Activated T-helper 1 cell treated with anti-CD3 and anti-CD28 coated beads, Interleukin-12 subunit alpha, Interleukin-12 subunit beta, Interleukin-2, Interleukin-4 antibody, amounts not matched to agents 30 ng/mL and 10 ng/mL and 1 ng/mL, durations not matched to agents 14 hours and 24 hours and 36 hours (primary cell): ENCODE measurements around the gene RPL27. TPM values are rescaled to one million over a fixed set of nuclear protein-coding genes. Genes with fewer than 3 reads are reported as not detected.
"Not testable (repeated sequence)": the region's sequence is repeated elsewhere in the genome, so short reads cannot be mapped to it uniquely, and the experiment has no call there.

Experiments
- DNase-seq: peaks from one replicate; pipeline ENCODE4 v3.0.0; 2021; ENCODE audit warnings: low spot score
- H3K27ac Mint-ChIP-seq: one replicate; pipeline ENCODE4 v1.8.0; 2021; ENCODE audit warnings: mild to moderate bottlenecking, mixed read lengths
- H3K27me3 Mint-ChIP-seq: one replicate; pipeline ENCODE4 v1.8.0; 2022; ENCODE audit warnings: mild to moderate bottlenecking, moderate library complexity, mixed read lengths; ENCODE audit not compliant: insufficient read depth
- H3K36me3 Mint-ChIP-seq: one replicate; pipeline ENCODE4 v1.8.0; 2021; ENCODE audit warnings: low read depth, mixed read lengths
- H3K4me1 Mint-ChIP-seq: one replicate; pipeline ENCODE4 v1.8.0; 2021; ENCODE audit warnings: low read depth, mixed read lengths
- H3K4me3 Mint-ChIP-seq: one replicate; pipeline ENCODE4 v1.8.0; 2021; ENCODE audit warnings: mild to moderate bottlenecking, moderate library complexity, mixed read lengths
- H3K9me3 Mint-ChIP-seq: one replicate; pipeline ENCODE4 v1.8.0; 2021; ENCODE audit warnings: mixed read lengths
- intact Hi-C: fragments of 100-400 bp; cut with micrococcal nuclease; formaldehyde crosslinking; loops from one replicate; pipeline ENCODE4 v1.15.1; 2024
- total RNA-seq: library from RNA; stranded (reverse); gene quantifications from 2 replicates; pipeline ENCODE4 v1.2.3, GENCODE V29; 2022

The RPL27 gene
- total RNA-seq, 1 donor from 2014 or later: 1,126 TPM

- H3K4me3 Mint-ChIP-seq: peak within 1 kb of the TSS; percentile 100
- peak; percentile 87 for DNase-seq
- H3K36me3 Mint-ChIP-seq: peaks cover 15% of the 10 kb centered on the region
- intact Hi-C loops: loop anchor here (1.0 to 10.0 kb wide), 5 partner anchors 18 to 416 kb away; partner anchors contain the start of genes BRCA1, COASY, MLX and PSME3
- H3K4me1 Mint-ChIP-seq: peaks cover 40% of the 10 kb centered on the region
- no peaks in the 10 kb centered on the region for H3K9me3 Mint-ChIP-seq
- peak within 1 kb of the TSS; percentile 99 for H3K27ac Mint-ChIP-seq
- peaks cover 2% of the 10 kb centered on the region for H3K27me3 Mint-ChIP-seq
Observed at GRCh38 chr17:42980274-42980765, 17.9 kb upstream of the RPL27 start, which contains the start of gene RUNDC1. RUNDC1 (plus strand) TSS chr17:42980565; CDS start chr17:42980577, 12 bp downstream.

GRCh38 chr17:42980766-42981397 is 17.3 kb upstream of the RPL27 start:
- intact Hi-C loops: loop anchor here (1.0 to 10.0 kb wide), 6 partner anchors 17 to 416 kb away; partner anchors contain the start of genes AARSD1, BRCA1, COASY and MLX
- H3K4me1 Mint-ChIP-seq: peaks cover 43% of the 10 kb centered on the region

GRCh38 chr17:42982266-42982665 is 16.0 kb upstream of the RPL27 start:
- no peak for DNase-seq
- Mint-ChIP-seq H3K9me3 (no peaks in the 10 kb centered on the region), H3K36me3 (peaks cover 17% of the 10 kb centered on the region), H3K4me3 (peak overlapping the region; percentile 98), H3K27ac (peak overlapping the region; percentile 71), H3K4me1 (peaks cover 43% of the 10 kb centered on the region), H3K27me3 (peaks cover 2% of the 10 kb centered on the region)
- intact Hi-C loops: loop anchor here (5.0 to 10.0 kb wide), 2 partner anchors 150 to 417 kb away; partner anchors contain the start of genes COASY, MLX and PSME3

More at GRCh38 chr17:42980766-42981397, 17.3 kb upstream of the RPL27 start:
- Mint-ChIP-seq H3K27me3 (peaks cover 2% of the 10 kb centered on the region), H3K4me3 (peak overlapping the region; percentile 98), H3K9me3 (no peaks in the 10 kb centered on the region), H3K36me3 (peaks cover 17% of the 10 kb centered on the region), H3K27ac (peak overlapping the region; percentile 86)
- DNase-seq: peak; percentile 47

GRCh38 chr17:42985225-42985624 is 13.0 kb upstream of the RPL27 start:
- intact Hi-C loops: loop anchor here (10.0 kb wide), 1 partner anchor 420 kb away; the partner anchor contains the start of genes COASY and MLX
- peaks cover 39% of the 10 kb centered on the region for H3K36me3 Mint-ChIP-seq
- H3K27me3 Mint-ChIP-seq: no peaks in the 10 kb centered on the region
- H3K27ac Mint-ChIP-seq: peak overlapping the region; percentile 2
- no peak overlapping the region for H3K4me3 Mint-ChIP-seq
- H3K4me1 Mint-ChIP-seq: peaks cover 33% of the 10 kb centered on the region
- H3K9me3 Mint-ChIP-seq: no peaks in the 10 kb centered on the region
- DNase-seq: no peak

- H3K36me3 Mint-ChIP-seq: peaks cover 54% of the 10 kb centered on the region
- peaks cover 14% of the 10 kb centered on the region for H3K4me1 Mint-ChIP-seq
- no peaks in the 10 kb centered on the region for H3K27me3 Mint-ChIP-seq
- no peak overlapping the region for H3K4me3 Mint-ChIP-seq
- intact Hi-C loops: loop anchor here (10.0 kb wide), 1 partner anchor 424 kb away; the partner anchor contains the start of genes COASY and MLX
- no peaks in the 10 kb centered on the region for H3K9me3 Mint-ChIP-seq
- H3K27ac Mint-ChIP-seq: no peak overlapping the region
- DNase-seq: no peak
Observed at GRCh38 chr17:42989141-42989540, 9.1 kb upstream of the RPL27 start.

GRCh38 chr17:42989726-42990652 is 8.2 kb upstream of the RPL27 start:
- peaks cover 8% of the 10 kb centered on the region for H3K4me1 Mint-ChIP-seq
- H3K27me3 Mint-ChIP-seq: no peaks in the 10 kb centered on the region
- no peak overlapping the region for H3K4me3 Mint-ChIP-seq
- no peak overlapping the region for H3K27ac Mint-ChIP-seq
- H3K9me3 Mint-ChIP-seq: no peaks in the 10 kb centered on the region
- DNase-seq: no peak
- intact Hi-C loops: loop anchor here (10.0 kb wide), 1 partner anchor 425 kb away; the partner anchor contains the start of genes COASY and MLX
- peaks cover 50% of the 10 kb centered on the region for H3K36me3 Mint-ChIP-seq

GRCh38 chr17:42991471-42991870 is 6.7 kb upstream of the RPL27 start:
- Mint-ChIP-seq H3K4me3 (no peak overlapping the region), H3K4me1 (no peaks in the 10 kb centered on the region), H3K9me3 (no peaks in the 10 kb centered on the region), H3K27me3 (no peaks in the 10 kb centered on the region), H3K36me3 (peaks cover 48% of the 10 kb centered on the region), H3K27ac (no peak overlapping the region)
- intact Hi-C loops: no loop called here
- DNase-seq: no peak

- peaks cover 9% of the 10 kb centered on the region for H3K4me1 Mint-ChIP-seq
- peaks cover 45% of the 10 kb centered on the region for H3K36me3 Mint-ChIP-seq
- H3K4me3 Mint-ChIP-seq: no peak overlapping the region
- no peak for DNase-seq
- no peaks in the 10 kb centered on the region for H3K27me3 Mint-ChIP-seq
- H3K9me3 Mint-ChIP-seq: no peaks in the 10 kb centered on the region
- intact Hi-C loops: no loop called here
- no peak overlapping the region for H3K27ac Mint-ChIP-seq
Observed at GRCh38 chr17:42992872-42993271, 5.3 kb upstream of the RPL27 start.

- H3K4me1 Mint-ChIP-seq: peaks cover 12% of the 10 kb centered on the region
- H3K4me3 Mint-ChIP-seq, intact Hi-C loops, DNase-seq, H3K9me3 Mint-ChIP-seq, H3K27me3 Mint-ChIP-seq, H3K27ac Mint-ChIP-seq: not testable (repeated sequence)
- peaks cover 40% of the 10 kb centered on the region for H3K36me3 Mint-ChIP-seq
Observed at GRCh38 chr17:42993913-42994312, 4.3 kb upstream of the RPL27 start.

GRCh38 chr17:42997390-42997983 is 732 bp upstream of the RPL27 start:
- Mint-ChIP-seq H3K4me3 (peak overlapping the region; percentile 94), H3K27me3 (no peaks in the 10 kb centered on the region), H3K9me3 (no peaks in the 10 kb centered on the region), H3K27ac (peak overlapping the region; percentile 96), H3K4me1 (peaks cover 23% of the 10 kb centered on the region), H3K36me3 (peaks cover 41% of the 10 kb centered on the region)
- DNase-seq: no peak
- intact Hi-C loops: no loop called here

- Mint-ChIP-seq H3K27me3 (no peaks in the 10 kb centered on the region), H3K4me1 (peaks cover 23% of the 10 kb centered on the region), H3K4me3 (peak overlapping the region; percentile 94), H3K27ac (peak overlapping the region; percentile 96), H3K9me3 (no peaks in the 10 kb centered on the region), H3K36me3 (peaks cover 42% of the 10 kb centered on the region)
- no peak for DNase-seq
- intact Hi-C loops: no loop called here
Observed at GRCh38 chr17:42999003-42999525, 845 bp downstream of the RPL27 start.

- H3K9me3 Mint-ChIP-seq, DNase-seq, H3K27me3 Mint-ChIP-seq, H3K27ac Mint-ChIP-seq: not testable (repeated sequence)
- H3K4me1 Mint-ChIP-seq: peaks cover 23% of the 10 kb centered on the region
- intact Hi-C loops: loop anchor here (10.0 kb wide), 1 partner anchor 396 kb away; the partner anchor contains the start of genes RETREG3 and TUBG1
- H3K36me3 Mint-ChIP-seq: peaks cover 38% of the 10 kb centered on the region
- H3K4me3 Mint-ChIP-seq: peak overlapping the region; percentile 22
Observed at GRCh38 chr17:43000894-43001293, 2.7 kb downstream of the RPL27 start.
